Breast epithelium (tissue), 4 donors: ENCODE data around the gene NFKB1. TPM values are rescaled to one million over a fixed set of nuclear protein-coding genes. Genes with fewer than 3 reads are reported as not detected.

Experiments
- DNase-seq, 2 donors: peaks; one replicate each; pipeline ENCODE4 v3.0.0-alpha.2; 2019; ENCODE audit warnings: low spot score in 2 of 2
- H3K27ac ChIP-seq, 2 donors: fragments of 200-600 bp; sonication (generic) in 1 of 2; one replicate each; pipeline ENCODE4 v1.5.1; 2016 to 2019; ENCODE audit warnings: mild to moderate bottlenecking in 1 of 2
- H3K27me3 ChIP-seq, 2 donors: fragments of 200-600 bp; sonication (generic) in 1 of 2; one replicate each; pipeline versions ENCODE4 v1.5.1 to v1.6.0; 2017 to 2019; ENCODE audit warnings: control low read depth in 1 of 2, mild to moderate bottlenecking in 1 of 2
- H3K36me3 ChIP-seq: fragments of 200-600 bp; one replicate; pipeline ENCODE4 v1.5.1; 2019
- H3K4me1 ChIP-seq, 2 donors: fragments of 200-600 bp; sonication (generic); one replicate each; pipeline ENCODE4 v1.5.1; 2016 to 2019; ENCODE audit warnings: control low read depth in 1 of 2
- H3K4me3 ChIP-seq, 3 donors: fragments of 200-600 bp; sonication (generic); 1 replicate in 2 of 3; 2 replicates in 1 of 3; pipeline ENCODE4 v1.5.1; 2016 to 2019; ENCODE audit warnings: mild to moderate bottlenecking in 3 of 3, moderate library complexity in 2 of 3
- H3K9me3 ChIP-seq, 2 donors: fragments of 200-600 bp; sonication (generic) in 1 of 2; one replicate each; pipeline ENCODE4 v1.5.1; 2016 to 2019; ENCODE audit warnings: control low read depth in 1 of 2
- CTCF ChIP-seq, 3 donors: fragments of 450-650 bp; IDR thresholded peaks; one replicate each; pipeline ENCODE4 v1.5.1; 2016 to 2017; ENCODE audit warnings: antibody characterized with exemption in 3 of 3, mild to moderate bottlenecking in 3 of 3, moderate library complexity in 3 of 3
- POLR2A ChIP-seq: fragments of 450-650 bp; IDR thresholded peaks from one replicate; pipeline ENCODE4 v1.6.1; 2016; ENCODE audit warnings: antibody characterized with exemption, mild to moderate bottlenecking, moderate library complexity
- POLR2AphosphoS5 ChIP-seq, 3 donors: sonication (generic); formaldehyde crosslinking; IDR thresholded peaks; one replicate each; pipeline ENCODE4 v1.6.1; 2017; ENCODE audit warnings: antibody characterized with exemption in 3 of 3
- intact Hi-C: fragments of 100-400 bp; cut with DNase I; formaldehyde crosslinking; loops from one replicate; pipeline ENCODE4 v1.15.1; 2023; ENCODE audit warnings: low total_unique reads
- total RNA-seq, 3 donors: library from RNA; depleted of rRNA; stranded (reverse); fragments of >200 nt; gene quantifications; one replicate each; pipeline ENCODE4 v1.1.0, GENCODE V29; 2016

Gene NFKB1
- total RNA-seq, 3 donors from 2014 or later, result 30.2 to 52.5 (median 42.6) TPM

- DNase-seq, result no peak
Measured at GRCh38 chr4:102454981-102455685, 46.0 kb upstream of the NFKB1 start.

GRCh38 chr4:102455750-102456149 lies 45.4 kb upstream of the NFKB1 start:
- no peaks in the 10 kb centered on the region for H3K4me1 ChIP-seq
- no peak overlapping the region for H3K4me3 ChIP-seq
- H3K9me3 ChIP-seq, result peaks cover 0 to 8% of the 10 kb centered on the region in 2 donors
- DNase-seq, result no peak
- H3K27me3 ChIP-seq, result no peaks in the 10 kb centered on the region
- TF ChIP-seq POLR2A (no peak), CTCF (IDR thresholded peaks at IDR 0.05) (no peak), POLR2AphosphoS5 (IDR thresholded peaks at IDR 0.05) (no peak)
- no peak overlapping the region for H3K27ac ChIP-seq
- H3K36me3 ChIP-seq, result no peaks in the 10 kb centered on the region
- intact Hi-C loops, result no loop called here

More at GRCh38 chr4:102454981-102455685, 46.0 kb upstream of the NFKB1 start:
- no peak overlapping the region for H3K4me3 ChIP-seq
- no peaks in the 10 kb centered on the region for H3K36me3 ChIP-seq
- no peaks in the 10 kb centered on the region for H3K27me3 ChIP-seq
- TF ChIP-seq POLR2A (no peak), POLR2AphosphoS5 (IDR thresholded peaks at IDR 0.05) (no peak), CTCF (IDR thresholded peaks at IDR 0.05) (no peak)
- intact Hi-C loops, result no loop called here
- no peak overlapping the region for H3K27ac ChIP-seq
- H3K9me3 ChIP-seq, result peaks cover 0 to 8% of the 10 kb centered on the region in 2 donors
- H3K4me1 ChIP-seq, result no peaks in the 10 kb centered on the region

GRCh38 chr4:102466298-102466697 lies 34.9 kb upstream of the NFKB1 start:
- H3K27me3 ChIP-seq, result no peaks in the 10 kb centered on the region
- no peak overlapping the region for H3K4me3 ChIP-seq
- TF ChIP-seq POLR2A (no peak), POLR2AphosphoS5 (IDR thresholded peaks at IDR 0.05) (no peak), CTCF (IDR thresholded peaks at IDR 0.05) (no peak)
- H3K9me3 ChIP-seq, result no peaks in the 10 kb centered on the region
- H3K27ac ChIP-seq, result no peak overlapping the region
- DNase-seq, result no peak
- no peaks in the 10 kb centered on the region for H3K36me3 ChIP-seq
- intact Hi-C loops, result no loop called here
- H3K4me1 ChIP-seq, result no peaks in the 10 kb centered on the region

GRCh38 chr4:102469806-102470205 lies 31.4 kb upstream of the NFKB1 start:
- TF ChIP-seq POLR2AphosphoS5 (IDR thresholded peaks at IDR 0.05), result no peak
- TF ChIP-seq POLR2A, result no peak
- no peak for TF ChIP-seq CTCF (IDR thresholded peaks at IDR 0.05)
- H3K27me3 ChIP-seq, result no peaks in the 10 kb centered on the region
- H3K36me3 ChIP-seq, result no peaks in the 10 kb centered on the region
- H3K4me1 ChIP-seq, result no peaks in the 10 kb centered on the region
- intact Hi-C loops, result loop anchor here (2.0 kb wide), 1 partner anchor 35 kb away; no protein-coding TSS in a partner anchor
- no peak for DNase-seq
- H3K9me3 ChIP-seq, result peaks cover 0 to 2% of the 10 kb centered on the region in 2 donors
- no peak overlapping the region for H3K27ac ChIP-seq
- H3K4me3 ChIP-seq, result no peak overlapping the region

GRCh38 chr4:102472441-102473013 lies 28.6 kb upstream of the NFKB1 start:
- H3K4me1 ChIP-seq, result no peaks in the 10 kb centered on the region
- intact Hi-C loops, result no loop called here
- H3K4me3 ChIP-seq, result no peak overlapping the region
- no peaks in the 10 kb centered on the region for H3K36me3 ChIP-seq
- TF ChIP-seq CTCF (IDR thresholded peaks at IDR 0.05) (no peak), POLR2AphosphoS5 (IDR thresholded peaks at IDR 0.05) (no peak), POLR2A (no peak)
- peaks cover 3 to 20% of the 10 kb centered on the region in 2 donors for H3K9me3 ChIP-seq
- no peak for DNase-seq
- no peak overlapping the region for H3K27ac ChIP-seq
- H3K27me3 ChIP-seq, result no peaks in the 10 kb centered on the region
